ENCODE data around the gene OVOL3.
A peak's percentile ranks its signal among the peaks of the same experiment; 100 is the strongest.

DNA sequence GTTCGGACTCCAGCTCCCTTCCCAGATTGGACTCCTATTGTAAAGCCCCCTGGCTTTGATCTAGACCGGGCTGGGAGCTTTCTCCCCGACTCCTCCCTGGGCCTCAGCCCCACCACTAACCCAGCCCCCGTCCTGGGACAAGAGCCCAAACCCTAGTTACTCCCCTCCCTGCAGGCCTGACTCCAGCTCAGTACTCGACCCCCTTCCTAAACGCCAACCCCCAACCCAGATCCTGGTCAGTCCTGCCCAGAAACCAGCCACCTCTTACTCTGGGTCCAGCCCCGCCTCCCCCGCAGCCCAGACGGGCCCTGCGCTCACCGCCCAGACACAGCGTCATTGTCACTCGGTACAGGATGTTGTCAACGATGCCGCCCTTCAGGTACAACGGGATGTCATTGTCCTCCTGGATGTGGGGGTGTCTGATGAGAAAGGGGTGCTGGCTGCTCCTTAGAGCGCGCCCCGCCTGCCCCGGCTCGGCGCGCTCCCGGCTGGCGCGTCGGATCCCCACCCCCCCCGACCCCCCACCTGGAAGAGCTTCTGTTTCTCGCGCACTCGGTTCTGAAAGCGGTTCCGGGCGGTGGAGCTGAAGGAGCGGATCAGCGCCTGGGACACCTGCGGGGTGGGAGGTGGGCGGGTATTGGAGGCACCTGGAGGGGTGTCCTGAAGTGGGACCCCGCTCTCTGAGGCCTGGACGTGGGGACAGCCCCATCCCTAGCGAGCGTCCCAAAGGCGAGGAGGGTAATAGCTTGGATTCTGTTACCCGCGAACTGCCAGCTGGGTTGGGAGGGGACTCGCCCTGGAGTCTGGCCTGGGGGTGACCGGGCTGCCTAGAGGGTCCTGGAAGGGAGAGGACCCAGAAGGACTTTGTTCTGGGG lies 40.4 kb downstream of the OVOL3 start:
- TF ChIP-seq, protein P1, sequence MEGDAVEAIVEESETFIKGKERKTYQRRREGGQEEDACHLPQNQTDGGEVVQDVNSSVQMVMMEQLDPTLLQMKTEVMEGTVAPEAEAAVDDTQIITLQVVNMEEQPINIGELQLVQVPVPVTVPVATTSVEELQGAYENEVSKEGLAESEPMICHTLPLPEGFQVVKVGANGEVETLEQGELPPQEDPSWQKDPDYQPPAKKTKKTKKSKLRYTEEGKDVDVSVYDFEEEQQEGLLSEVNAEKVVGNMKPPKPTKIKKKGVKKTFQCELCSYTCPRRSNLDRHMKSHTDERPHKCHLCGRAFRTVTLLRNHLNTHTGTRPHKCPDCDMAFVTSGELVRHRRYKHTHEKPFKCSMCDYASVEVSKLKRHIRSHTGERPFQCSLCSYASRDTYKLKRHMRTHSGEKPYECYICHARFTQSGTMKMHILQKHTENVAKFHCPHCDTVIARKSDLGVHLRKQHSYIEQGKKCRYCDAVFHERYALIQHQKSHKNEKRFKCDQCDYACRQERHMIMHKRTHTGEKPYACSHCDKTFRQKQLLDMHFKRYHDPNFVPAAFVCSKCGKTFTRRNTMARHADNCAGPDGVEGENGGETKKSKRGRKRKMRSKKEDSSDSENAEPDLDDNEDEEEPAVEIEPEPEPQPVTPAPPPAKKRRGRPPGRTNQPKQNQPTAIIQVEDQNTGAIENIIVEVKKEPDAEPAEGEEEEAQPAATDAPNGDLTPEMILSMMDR (IDR thresholded peaks at IDR 0.05) = no peak
- peak; percentile 62 to 65 for TF ChIP-seq POLR2A (IDR thresholded peaks at IDR 0.05)
